Adipose tissue (tissue), 3 donors: ENCODE data around the gene SEC31A. TPM values are rescaled to one million over a fixed set of nuclear protein-coding genes. Genes with fewer than 3 reads are reported as not detected.
"Not testable (repeated sequence)": the region's sequence is repeated elsewhere in the genome, so short reads cannot be mapped to it uniquely, and the experiment has no call there.

ENCODE experiments used
- H3K27ac ChIP-seq: one replicate; pipeline ENCODE4 v1.5.1; 2013; ENCODE audit warnings: low read depth, low read length
- WGBS, 3 donors: extraction: QIAGEN DNeasy Blood & Tissue Kit; methylation state at CpG; one replicate each; pipeline ENCODE4 v1.1.7; 2013; 5-methylcytosine and 5-hydroxymethylcytosine counted together
- polyA plus RNA-seq, 3 donors: library from polyadenylated mRNA; stranded (reverse); fragments of 200-250 nt; gene quantifications; one replicate each; pipeline ENCODE4 v1.2.3, GENCODE V29; 2013
- donor health status: healthy with polysubstance abuse.
- donor health status: Bipolar disorder and iron deficiency.
- donor health status: healthy.

SEC31A gene
- polyA plus RNA-seq, 3 donors = 74.9 to 133 (median 92.4) TPM

- WGBS, 3 donors = 68 to 86% (median 70%) methylated on average over 1 of the region's 1 CpG
- H3K27ac ChIP-seq = no peak overlapping the region
Observed at GRCh38 chr4:82851885-82852750, 38.8 kb downstream of the SEC31A start.

GRCh38 chr4:82851318-82851717, 39.6 kb downstream of the SEC31A start:
- 88 to 96% (median 96%) methylated on average over 2 of the region's 2 CpGs for WGBS, 3 donors
- H3K27ac ChIP-seq = no peak overlapping the region

GRCh38 chr4:82850684-82851083, 40.3 kb downstream of the SEC31A start:
- H3K27ac ChIP-seq = no peak overlapping the region

GRCh38 chr4:82848706-82849105, 42.2 kb downstream of the SEC31A start:
- 75 to 81% (median 78%) methylated on average over 3 of the region's 3 CpGs for WGBS, 3 donors
- no peak overlapping the region for H3K27ac ChIP-seq

GRCh38 chr4:82842593-82842992, 48.4 kb downstream of the SEC31A start:
- H3K27ac ChIP-seq = no peak overlapping the region

- WGBS, 3 donors = 57 to 80% (median 78%) methylated on average over 1 of the region's 1 CpG
- no peak overlapping the region for H3K27ac ChIP-seq
Observed at GRCh38 chr4:82839624-82840023, 51.3 kb downstream of the SEC31A start.

- WGBS, 3 donors = 57 to 83% (median 75%) methylated on average over 1 of the region's 1 CpG
- H3K27ac ChIP-seq = no peak overlapping the region
Observed at GRCh38 chr4:82833696-82834313, 57.1 kb downstream of the SEC31A start.

- not testable (repeated sequence) for H3K27ac ChIP-seq
- 58 to 94% (median 92%) methylated on average over 4 of the region's 4 CpGs for WGBS, 3 donors
Observed at GRCh38 chr4:82833060-82833459, 57.9 kb downstream of the SEC31A start.

GRCh38 chr4:82825425-82825824, 65.5 kb downstream of the SEC31A start:
- WGBS, 3 donors = 82 to 85% (median 85%) methylated on average over 3 of the region's 3 CpGs
- no peak overlapping the region for H3K27ac ChIP-seq

GRCh38 chr4:82823062-82823461, 67.9 kb downstream of the SEC31A start:
- H3K27ac ChIP-seq = no peak overlapping the region
- 94 to 96% (median 94%) methylated on average over 5 of the region's 5 CpGs for WGBS, 3 donors

- 28 to 37% (median 28%) methylated on average over 2 of the region's 2 CpGs for WGBS, 3 donors
- H3K27ac ChIP-seq = no peak overlapping the region
Observed at GRCh38 chr4:82820689-82821088, 70.3 kb downstream of the SEC31A start.

GRCh38 chr4:82818664-82819662, 72.0 kb downstream of the SEC31A start:
- no peak overlapping the region for H3K27ac ChIP-seq
- 83 to 90% (median 89%) methylated on average over 2 of the region's 2 CpGs for WGBS, 3 donors

- 96 to 99% (median 99%) methylated on average over 6 of the region's 6 CpGs for WGBS, 3 donors
- not testable (repeated sequence) for H3K27ac ChIP-seq
Observed at GRCh38 chr4:82816874-82817273, 74.1 kb downstream of the SEC31A start.

- WGBS, 3 donors = 77 to 86% (median 83%) methylated on average over 1 of the region's 1 CpG
- no peak overlapping the region for H3K27ac ChIP-seq
Observed at GRCh38 chr4:82814034-82814433, 76.9 kb downstream of the SEC31A start.

GRCh38 chr4:82811838-82812341, 79.1 kb downstream of the SEC31A start:
- H3K27ac ChIP-seq = no peak overlapping the region

GRCh38 chr4:82811392-82811791, 79.6 kb downstream of the SEC31A start:
- H3K27ac ChIP-seq = no peak overlapping the region

More at GRCh38 chr4:82811838-82812341, 79.1 kb downstream of the SEC31A start:
- WGBS, 3 donors = 22 to 25% (median 23%) methylated on average over 6 of the region's 6 CpGs

GRCh38 chr4:82810176-82810575, 80.8 kb downstream of the SEC31A start:
- WGBS, 3 donors = 35 to 63% (median 55%) methylated on average over 4 of the region's 4 CpGs
- H3K27ac ChIP-seq = no peak overlapping the region

More at GRCh38 chr4:82811392-82811791, 79.6 kb downstream of the SEC31A start:
- WGBS, 3 donors = 54 to 88% methylated on average over 1 of the region's 1 CpG; no CpG with 5 or more reads in 1 of the 3 donors

- H3K27ac ChIP-seq = no peak overlapping the region
Observed at GRCh38 chr4:82809619-82810018, 81.3 kb downstream of the SEC31A start.
